Stimulated activated CD8-positive, alpha-beta memory T cell treated with anti-CD3 and anti-CD28 coated beads, Interleukin-7, amount 100 ng/mL, for 4 hours (primary cell): ENCODE measurements around the gene GNAS.
"Not testable (repeated sequence)": the region's sequence is repeated elsewhere in the genome, so short reads cannot be mapped to it uniquely, and the experiment has no call there.

Experiments
- DNase-seq, 2 donors: peaks; one replicate each; pipeline ENCODE4 v3.0.0-alpha.2; 2020; ENCODE audit warnings: low read depth in 2 of 2

GNAS gene

GRCh38 chr20:58852543-58853271 is at the start of gene GNAS:
TSS of gene GNAS (plus strand) at chr20:58852716.
- DNase-seq, result peak in 1 of 2 donors; percentile 15

- DNase-seq, result no peak
Measured at GRCh38 chr20:58803533-58803932, 49.0 kb upstream of the GNAS start.

DNA sequence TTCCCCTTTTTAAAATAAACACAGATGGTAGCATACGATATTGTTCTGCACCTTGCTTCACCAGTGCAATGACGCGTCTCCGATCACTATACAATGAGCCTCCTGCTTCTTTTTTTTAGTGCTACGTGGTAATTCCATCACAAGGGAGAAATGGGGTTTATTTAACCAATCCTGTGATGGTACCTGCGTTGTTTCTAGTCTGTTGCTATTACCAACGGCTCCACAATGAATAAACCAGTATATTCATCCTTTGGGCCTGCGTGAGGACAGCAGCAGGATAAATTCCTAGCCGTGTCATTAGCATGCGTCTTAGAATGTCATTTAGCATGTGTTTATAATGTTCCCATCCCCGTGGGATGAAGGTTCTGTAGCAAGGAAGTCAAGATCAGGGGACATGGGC is 44.7 kb upstream of the GNAS start:
- DNase-seq, result no peak

DNA sequence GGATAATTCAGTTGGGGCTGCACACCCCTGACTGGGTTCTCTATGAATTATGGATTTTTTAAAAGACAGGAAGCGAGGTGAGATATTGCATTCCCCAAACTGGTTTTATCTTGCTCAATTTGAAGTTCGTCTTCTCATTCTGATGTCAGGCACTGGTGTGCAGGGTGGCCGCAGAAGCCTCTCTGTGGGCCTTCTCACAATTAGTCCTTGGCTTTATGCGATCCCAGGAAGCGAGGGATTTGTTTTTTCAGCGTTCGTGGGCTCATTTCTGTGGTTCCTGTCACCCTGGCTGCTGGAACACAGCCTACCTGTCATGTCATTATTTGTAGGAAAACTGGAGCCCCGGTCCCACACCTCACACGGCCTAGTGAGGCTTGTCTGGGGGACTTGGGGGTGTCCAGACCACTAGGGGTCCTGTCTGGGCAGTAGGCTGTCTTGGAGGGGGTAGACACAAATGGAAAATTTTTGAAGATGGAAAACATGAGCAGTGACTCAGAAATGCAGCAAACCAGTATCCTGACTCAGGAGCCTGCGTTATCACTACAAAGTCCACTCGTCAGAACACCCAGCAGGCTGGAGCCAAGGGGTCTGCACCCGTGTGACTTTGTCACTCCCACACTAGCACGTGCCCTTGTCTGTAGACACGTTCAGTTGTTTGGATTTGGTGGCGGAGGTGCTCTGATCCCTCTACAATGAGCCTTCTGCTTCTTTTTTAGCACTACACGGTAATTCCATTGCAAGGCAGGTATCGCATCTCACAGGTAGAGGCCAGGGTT is 44.1 kb upstream of the GNAS start:
- no peak for DNase-seq

DNA sequence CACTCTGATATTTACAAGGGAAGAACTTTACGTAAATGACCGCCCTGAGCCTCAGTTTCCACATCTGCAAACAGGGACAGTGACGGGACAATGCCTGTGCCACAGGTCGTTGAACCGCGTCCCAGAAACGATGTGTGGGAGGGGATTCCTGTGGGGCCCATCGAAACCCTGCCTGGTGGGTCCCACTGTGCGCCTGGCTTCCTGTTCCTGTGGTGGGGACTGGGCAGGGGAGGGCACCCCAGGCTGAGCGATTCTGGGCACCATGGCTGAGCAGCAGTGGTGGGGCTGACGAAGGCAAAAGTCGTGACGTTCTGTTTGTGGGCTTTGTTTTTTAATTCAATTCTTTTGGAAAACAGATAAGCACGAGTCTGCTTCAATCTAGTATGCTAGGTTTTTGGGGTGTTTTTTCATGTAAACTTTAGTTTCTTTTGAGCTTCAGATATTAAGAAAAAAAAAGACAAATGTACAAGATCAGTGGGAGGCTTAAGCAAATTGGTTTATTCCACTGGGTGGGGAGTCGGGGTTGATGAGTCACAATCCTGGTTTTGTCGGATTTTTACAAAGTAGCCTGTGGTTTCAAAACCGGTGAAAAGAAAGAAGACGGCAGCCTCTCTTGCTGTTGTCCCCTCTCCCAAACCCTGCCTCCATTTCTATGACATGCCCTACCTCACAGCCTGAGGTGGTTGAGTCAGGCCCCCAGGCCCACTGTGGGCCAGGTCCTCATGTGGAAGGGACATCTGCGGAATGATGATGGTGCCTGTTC is 42.2 kb upstream of the GNAS start:
- DNase-seq, result no peak

DNA sequence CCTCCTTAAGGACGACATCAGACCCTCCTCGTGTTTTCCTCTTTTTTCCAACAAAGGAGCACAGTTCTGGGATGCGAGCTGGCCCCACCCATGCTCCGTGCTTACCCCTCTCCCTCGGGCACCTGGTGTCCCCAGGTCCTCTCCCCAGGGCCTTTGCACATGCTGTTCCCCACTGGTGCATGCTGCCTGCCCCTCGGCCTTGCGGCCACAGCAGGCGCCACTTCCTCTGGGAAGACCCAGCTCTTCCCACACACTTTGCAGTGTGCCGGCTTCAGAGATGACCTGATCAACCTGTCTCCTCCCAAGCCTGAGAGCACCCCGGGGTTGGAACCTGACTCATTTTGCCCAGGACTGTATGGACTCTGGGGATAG is 41.7 kb upstream of the GNAS start:
- no peak for DNase-seq

DNA sequence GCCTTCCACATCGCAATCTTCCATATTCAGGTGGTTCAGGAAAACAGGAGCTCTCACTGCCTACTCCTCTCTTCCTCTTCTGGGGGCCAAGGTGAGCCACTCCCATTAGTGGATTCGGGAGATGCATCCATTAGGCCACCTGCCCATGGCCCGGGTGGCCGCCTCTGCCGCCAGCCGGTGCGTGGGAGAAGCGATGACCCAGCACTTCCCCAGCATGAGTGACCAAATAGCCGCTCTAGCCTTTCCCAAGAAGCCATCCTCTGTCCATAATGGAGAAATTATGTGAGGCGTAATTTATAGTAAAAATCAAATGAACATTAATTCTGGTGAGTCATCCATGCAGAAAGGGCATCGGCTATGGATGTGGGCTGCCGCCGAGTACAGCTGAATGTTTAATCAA is 41.2 kb upstream of the GNAS start:
- no peak for DNase-seq

DNA sequence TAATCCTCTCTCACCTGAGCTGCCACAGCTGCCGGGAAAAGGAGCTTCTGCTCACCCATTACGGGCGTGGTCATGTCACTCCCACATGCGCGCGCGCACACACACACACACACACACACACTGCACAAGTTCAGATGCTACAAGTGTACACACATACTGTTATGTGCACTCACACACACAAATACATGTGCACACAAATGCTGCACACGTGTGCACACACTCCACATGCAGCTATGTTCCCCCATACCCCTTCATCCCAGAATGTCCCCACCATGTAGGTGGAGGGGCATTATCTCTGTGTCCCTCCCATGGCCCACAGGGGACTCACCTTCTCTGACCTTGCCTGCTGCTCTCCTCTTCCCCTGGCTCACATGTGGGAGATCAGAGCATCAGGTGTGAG is 39.1 kb upstream of the GNAS start:
- DNase-seq, result no peak

GRCh38 chr20:58815448-58815847 is 37.1 kb upstream of the GNAS start:
- no peak for DNase-seq

DNA sequence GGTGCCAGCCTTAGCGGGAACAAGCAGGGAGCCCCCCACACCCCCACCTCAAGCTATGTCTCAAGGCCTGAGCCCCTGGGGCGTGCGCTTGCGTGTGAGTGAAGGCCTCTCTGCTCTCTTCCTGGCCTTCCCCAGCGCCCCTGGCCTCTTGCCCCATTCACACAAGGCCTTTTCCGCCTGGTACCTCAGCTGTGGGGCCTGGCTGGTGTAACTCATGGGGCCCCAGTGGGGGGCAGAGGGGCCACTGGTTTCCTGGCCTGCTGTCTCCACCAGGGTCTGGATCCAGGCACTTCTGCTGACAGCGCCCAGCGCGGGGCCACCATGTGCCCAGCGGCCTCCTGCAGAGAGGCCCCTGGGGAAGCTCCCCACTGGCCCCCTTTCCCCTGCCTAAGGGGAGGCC is 36.5 kb upstream of the GNAS start:
- no peak for DNase-seq

DNA sequence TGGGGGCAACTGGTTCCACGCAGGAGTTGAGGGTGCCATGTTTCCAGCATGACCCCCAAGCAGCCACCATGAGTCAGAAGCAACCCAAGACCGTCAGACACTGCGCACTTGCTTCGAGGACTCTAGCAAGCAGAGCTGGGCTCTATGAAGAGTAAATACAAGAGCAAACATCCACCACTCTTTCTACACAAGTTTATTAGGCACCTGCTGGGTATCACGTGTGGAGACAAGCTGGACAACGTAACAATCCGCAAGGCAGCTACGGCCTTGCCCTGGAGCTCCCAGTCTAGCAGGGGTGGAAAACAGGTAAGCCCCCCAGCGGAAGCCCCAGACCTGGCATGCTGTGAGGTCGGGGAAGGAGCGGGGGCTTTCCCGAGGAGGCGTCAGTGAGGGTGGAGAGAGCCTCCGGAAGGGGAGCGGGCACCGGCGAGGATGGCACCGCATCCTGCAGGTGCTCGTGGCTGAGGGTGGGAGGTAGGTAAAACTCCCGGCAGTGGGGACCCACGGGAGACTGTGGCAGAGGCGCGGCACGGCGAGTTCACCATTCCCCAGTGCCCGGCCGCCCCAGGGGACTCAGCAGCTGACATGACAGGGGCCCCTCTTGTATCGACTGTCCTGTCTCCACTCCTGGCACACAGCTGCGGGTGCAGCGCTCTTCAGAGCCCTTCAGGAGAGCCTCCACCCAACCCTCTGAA is 35.4 kb upstream of the GNAS start:
- no peak for DNase-seq

DNA sequence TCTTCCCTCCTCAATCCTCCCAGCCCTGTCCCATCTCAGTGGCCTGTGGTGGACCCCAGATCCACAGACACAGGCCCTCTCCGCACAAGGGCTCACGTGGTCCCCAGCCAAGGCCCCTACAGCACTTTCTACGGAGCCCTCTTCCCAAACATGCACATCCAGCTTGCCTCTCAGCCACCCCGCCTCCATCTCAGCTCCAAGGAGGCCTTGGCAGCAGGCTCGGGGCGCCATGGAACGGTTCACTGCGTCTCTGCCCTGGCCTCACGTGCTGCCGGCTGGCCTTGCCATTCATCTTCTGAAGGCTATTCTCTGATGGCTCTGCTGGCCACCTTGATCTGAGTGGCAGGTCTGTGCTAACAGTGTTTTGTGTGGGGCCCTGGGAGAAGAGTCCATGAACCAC is 34.8 kb upstream of the GNAS start:
- DNase-seq, result no peak

- peak; percentile 17 to 30 for DNase-seq
Measured at GRCh38 chr20:58818586-58819285, 33.8 kb upstream of the GNAS start.

DNA sequence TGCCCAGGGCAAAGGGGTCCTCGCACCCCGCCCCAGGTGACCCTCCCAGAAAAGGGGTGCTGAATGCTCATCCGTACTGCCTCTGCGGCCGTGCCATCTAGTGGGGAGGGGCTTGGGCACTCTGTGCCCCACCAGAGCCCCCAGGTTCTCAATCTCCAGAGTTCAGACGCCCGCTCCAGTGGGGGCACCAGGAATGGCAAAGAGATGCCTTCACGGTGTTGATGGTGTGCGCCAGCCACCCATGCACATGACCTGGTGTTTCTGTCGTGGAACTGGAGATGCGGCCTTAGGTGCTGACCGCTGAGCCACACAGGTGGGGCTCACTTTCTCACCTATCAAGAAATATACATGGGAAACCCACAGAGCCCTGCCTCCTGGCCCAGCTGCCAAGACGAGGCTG is 32.6 kb upstream of the GNAS start:
- DNase-seq, result no peak

- DNase-seq, result not testable (repeated sequence)
Measured at GRCh38 chr20:58820515-58820914, 32.0 kb upstream of the GNAS start.

- no peak for DNase-seq
Measured at GRCh38 chr20:58822149-58822548, 30.4 kb upstream of the GNAS start.

DNA sequence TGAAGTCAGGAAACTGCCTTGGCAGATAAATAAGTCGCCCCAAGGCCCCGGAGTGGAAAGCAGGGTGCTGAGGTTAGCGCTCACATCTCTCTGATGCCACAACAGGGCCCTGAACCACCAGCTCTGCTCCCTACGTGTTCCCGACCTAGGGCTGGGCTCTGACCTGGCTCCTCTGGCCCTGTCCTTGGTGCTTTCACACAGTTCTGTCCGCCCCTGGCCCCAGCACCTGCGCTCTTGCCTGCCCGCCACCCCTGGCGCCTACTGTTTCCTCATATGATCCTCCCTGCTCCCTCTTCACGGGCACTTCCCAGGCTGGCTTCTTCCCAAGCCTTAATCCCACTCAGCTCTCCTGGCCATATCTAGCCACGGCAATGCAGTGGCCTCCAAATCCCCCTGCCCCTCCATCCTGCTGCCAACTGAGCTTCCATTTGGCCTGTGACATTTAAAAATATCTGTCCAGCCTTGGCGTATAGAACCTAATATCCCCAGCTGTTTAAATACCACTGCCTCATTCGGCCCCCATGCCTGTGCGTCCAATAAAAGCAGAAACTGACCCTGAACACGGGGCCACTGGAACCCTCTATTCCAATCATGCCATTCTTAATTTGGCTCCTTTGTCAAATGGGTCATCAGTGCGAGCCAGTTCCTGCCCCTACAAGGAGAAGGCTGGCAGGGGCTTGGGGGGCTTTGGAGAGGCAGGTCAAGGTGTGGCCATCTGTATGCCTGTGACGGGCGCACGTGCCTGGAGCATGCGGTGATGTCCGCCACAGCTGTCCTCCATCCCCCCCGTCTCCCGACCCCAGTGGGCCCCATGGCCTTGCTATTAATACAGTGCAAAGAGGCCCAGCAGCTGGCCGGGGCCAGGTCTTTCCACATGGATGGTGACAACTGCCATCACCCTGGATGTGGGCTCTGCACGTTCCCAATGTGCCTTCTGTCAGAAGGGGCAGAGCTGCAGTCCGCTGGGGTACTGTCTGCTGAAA is 29.5 kb upstream of the GNAS start:
- no peak for DNase-seq

GRCh38 chr20:58824843-58825242 is 27.7 kb upstream of the GNAS start:
- DNase-seq, result no peak

DNA sequence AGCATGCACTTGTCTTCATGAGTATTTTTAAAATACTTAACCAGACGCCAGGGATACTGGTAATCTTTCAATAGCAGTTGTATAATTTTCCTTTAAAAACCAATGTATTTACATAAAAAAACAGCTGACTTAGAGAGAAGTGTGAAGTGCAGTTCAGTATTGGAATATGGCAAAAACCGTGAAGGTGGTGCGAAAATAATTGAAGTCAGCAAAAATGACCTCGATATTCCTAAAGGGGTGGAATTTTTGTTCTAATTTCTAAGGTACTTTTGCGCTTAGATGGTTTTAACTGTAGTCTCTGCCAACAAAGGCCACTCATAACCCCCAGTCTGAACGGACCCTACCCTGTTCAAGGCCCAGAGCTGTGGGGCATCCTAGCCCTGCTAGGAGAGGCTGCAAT is 27.1 kb upstream of the GNAS start:
- no peak for DNase-seq

GRCh38 chr20:58826271-58826670 is 26.2 kb upstream of the GNAS start:
- DNase-seq, result no peak
